GM21360 (cell line): ENCODE data around the gene JAM2.
"Not testable (repeated sequence)": the region's sequence is repeated elsewhere in the genome, so short reads cannot be mapped to it uniquely, and the experiment has no call there.

Source experiments
- ATAC-seq: cut with Tn5 transposase; IDR thresholded peaks from one replicate; pipeline ENCODE4 v1.9.1; 2021; ENCODE audit warnings: mild to moderate bottlenecking, moderate library complexity; ENCODE audit not compliant: unreplicated experiment

Gene JAM2

GRCh38 chr21:25638660-25639550 lies at the start of gene JAM2:
JAM2 (plus strand) TSS chr21:25639258; CDS start chr21:25639822, 564 bp downstream.
- ATAC-seq, result peak; percentile 49

DNA sequence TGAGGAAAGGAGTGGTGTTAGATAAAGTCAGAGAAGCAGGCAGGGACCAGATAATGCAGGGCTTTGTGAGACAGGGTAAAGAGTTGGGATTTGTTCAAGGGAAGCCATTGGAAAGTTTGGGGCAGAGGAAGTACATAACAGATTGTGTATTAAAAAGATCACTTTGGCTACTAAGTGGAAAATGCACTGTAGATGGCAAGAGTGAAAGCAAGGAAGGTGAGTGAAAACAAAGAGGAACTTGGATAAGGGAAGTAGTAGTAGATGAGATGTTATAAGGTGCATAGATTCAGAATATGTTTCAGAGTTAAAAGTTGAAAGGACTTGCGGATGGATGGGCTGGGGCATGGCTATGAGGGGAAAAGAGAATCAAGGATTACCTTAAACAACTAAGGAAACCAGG lies 49.2 kb upstream of the JAM2 start:
- ATAC-seq, result no peak

- ATAC-seq, result peak; percentile 94
Observed at GRCh38 chr21:25607151-25608043, 31.7 kb upstream of the JAM2 start, which contains the start of gene MRPL39. MRPL39 (minus strand) TSS chr21:25607481; CDS start chr21:25607475, 6 bp downstream.

GRCh38 chr21:25608044-25608737 lies 30.9 kb upstream of the JAM2 start:
- ATAC-seq, result peak; percentile 79

- no peak for ATAC-seq
Observed at GRCh38 chr21:25614441-25614840, 24.6 kb upstream of the JAM2 start.

GRCh38 chr21:25615880-25616279 lies 23.2 kb upstream of the JAM2 start:
- no peak for ATAC-seq

- ATAC-seq, result no peak
Observed at GRCh38 chr21:25619198-25619597, 19.9 kb upstream of the JAM2 start.

DNA sequence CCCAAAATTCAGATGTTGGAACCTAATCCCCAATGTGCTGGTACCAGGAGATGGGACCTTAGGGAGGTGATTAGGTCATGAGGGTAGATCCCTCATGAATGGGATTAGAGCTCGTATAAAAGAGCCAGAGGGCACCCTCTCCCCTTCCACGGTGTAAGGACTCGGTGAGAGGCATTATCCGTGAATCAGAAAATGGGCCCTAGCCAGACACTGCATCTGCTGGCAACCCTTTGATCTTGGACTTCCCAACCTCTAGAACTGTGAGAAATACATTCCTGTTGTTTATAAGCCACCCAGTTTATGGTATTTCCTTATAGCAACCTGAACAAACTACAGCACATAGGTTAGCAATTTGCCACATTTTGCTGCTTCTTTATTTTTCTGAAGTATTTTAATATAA lies 14.5 kb upstream of the JAM2 start:
- ATAC-seq, result no peak

DNA sequence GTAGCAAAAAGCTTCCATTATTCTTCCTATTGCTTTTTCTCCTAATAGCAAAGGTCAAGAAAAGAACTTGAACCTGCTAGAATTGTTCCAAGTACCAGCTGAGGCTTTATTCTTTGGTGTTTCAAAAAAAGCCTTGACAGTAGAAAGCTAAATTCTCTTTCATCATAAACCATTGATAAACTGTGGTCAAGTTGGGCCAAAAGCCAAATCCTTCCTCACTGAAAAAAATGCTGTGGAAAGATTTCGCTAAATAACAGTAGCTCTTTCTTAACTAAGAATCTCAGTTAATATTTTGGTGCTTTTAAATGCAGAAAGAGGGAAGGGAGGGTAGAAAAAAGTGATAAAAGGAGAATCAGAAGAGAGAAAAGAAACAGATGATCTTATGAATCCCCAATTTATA lies 14.0 kb upstream of the JAM2 start:
- no peak for ATAC-seq

DNA sequence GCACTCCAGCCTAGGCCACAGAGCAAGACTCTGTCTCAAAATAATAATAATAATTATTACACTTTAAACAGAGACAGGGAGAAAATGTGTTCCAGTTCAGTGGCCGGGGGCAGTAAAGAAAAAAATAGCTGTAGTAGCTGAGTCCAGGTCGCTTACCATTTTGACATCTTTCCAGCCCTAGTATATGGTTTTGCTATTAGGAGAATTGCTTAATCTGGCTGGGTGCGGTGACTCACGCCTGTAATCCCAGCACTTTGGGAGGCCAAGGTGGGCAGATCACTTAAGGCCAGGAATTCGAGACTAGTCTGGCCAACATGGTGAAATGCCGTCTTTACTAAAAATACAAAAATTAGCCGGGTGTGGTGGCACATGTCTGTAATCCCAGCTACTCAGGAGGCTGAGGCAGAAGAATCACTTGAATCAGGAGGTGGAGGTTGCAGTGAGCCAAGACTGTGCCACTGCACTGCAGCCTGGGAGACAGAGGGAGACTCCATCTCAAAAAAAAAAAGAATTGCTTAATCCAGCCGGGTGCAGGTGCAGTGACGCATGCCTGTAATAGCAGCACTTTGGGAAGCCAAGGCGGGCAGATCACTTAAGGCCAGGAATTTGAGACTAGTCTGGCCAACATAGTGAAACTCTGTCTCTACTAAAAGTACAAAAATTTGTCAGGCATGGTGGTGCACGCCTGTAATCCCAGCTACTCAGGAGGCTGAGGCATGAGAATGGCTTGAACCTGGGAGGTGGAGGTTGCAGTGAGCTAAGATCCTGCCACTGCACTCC lies 13.1 kb upstream of the JAM2 start:
- not testable (repeated sequence) for ATAC-seq

- no peak for ATAC-seq
Observed at GRCh38 chr21:25626757-25627156, 12.3 kb upstream of the JAM2 start.

- no peak for ATAC-seq
Observed at GRCh38 chr21:25632296-25632695, 6.8 kb upstream of the JAM2 start.

DNA sequence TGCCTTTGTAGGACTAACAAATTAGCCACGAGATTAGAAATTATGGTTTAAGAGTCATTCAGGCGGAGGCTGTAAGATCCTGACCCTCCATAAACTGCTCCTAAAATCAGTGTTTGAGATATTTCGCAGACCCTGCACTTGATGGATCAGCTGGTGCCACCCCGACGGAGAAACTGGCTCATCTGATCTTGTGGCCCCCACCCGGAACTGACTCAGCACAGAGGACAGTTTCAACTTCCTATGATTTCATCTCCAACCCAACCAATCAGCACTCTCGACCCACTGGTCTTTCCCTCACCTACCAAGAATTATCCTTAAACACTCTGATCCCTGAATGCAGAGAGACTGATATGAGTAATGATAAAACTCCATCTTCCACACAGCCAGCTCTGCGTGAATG lies 3.7 kb upstream of the JAM2 start:
- no peak for ATAC-seq

GRCh38 chr21:25636727-25637126 lies 2.3 kb upstream of the JAM2 start:
- ATAC-seq, result no peak

GRCh38 chr21:25637851-25638659 lies 1.0 kb upstream of the JAM2 start:
- no peak for ATAC-seq

- peak; percentile 66 for ATAC-seq
Observed at GRCh38 chr21:25639551-25640201, 618 bp downstream of the JAM2 start.

GRCh38 chr21:25640202-25640942 lies 1.3 kb downstream of the JAM2 start:
- peak; percentile 36 for ATAC-seq

- ATAC-seq, result no peak
Observed at GRCh38 chr21:25640943-25641292, 1.9 kb downstream of the JAM2 start.
